Left ventricle myocardium inferior (tissue), 1 donor: ENCODE results near the gene PRDM16. TPM values are rescaled to one million over a fixed set of nuclear protein-coding genes. Genes with fewer than 3 reads are reported as not detected.
A peak's percentile ranks its signal among the peaks of the same experiment; 100 is the strongest.

Experiments
- DNase-seq: peaks from one replicate; pipeline ENCODE4 v3.0.0-alpha.2; 2020
- H3K27ac ChIP-seq: fragments of 200-600 bp; replicated peaks from 2 replicates; pipeline ENCODE4 v1.8.0; 2021
- H3K27me3 ChIP-seq: fragments of 200-600 bp; 2 replicates; pipeline ENCODE4 v1.8.0; 2021; ENCODE audit warnings: low read depth
- H3K36me3 ChIP-seq: fragments of 200-600 bp; 2 replicates; pipeline ENCODE4 v1.8.0; 2021
- H3K4me1 ChIP-seq: fragments of 200-600 bp; 2 replicates; pipeline ENCODE4 v1.8.0; 2021
- H3K4me3 ChIP-seq: fragments of 200-600 bp; 2 replicates; pipeline ENCODE4 v1.8.0; 2021; ENCODE audit warnings: mild to moderate bottlenecking, moderate library complexity
- H3K9me3 ChIP-seq: fragments of 200-600 bp; replicated peaks from 2 replicates; pipeline ENCODE4 v1.8.0; 2021
- intact Hi-C: fragments of 100-400 bp; cut with micrococcal nuclease; formaldehyde crosslinking; loops from one replicate; pipeline ENCODE4 v1.11.0; 2022
- total RNA-seq: library from RNA; stranded (reverse); fragmentation: NEBNext Ultra II Directional; extraction: Animal tissue kit (Norgen Biotek cat#: 25700); gene quantifications from one replicate; pipeline ENCODE4 v1.2.1, GENCODE V29; 2021
- TF ChIP-seq, protein P1 (sequence below): fragments of 200-600 bp; IDR thresholded peaks from 2 replicates; pipeline ENCODE4 v1.8.0; 2021; ENCODE audit warnings: antibody characterized with exemption, mild to moderate bottlenecking, borderline replicate concordance
- donor health status: DM: no; HTN: yes; CAD: no; lungs with severe emphysema.

PRDM16 gene
- total RNA-seq, 1 donor from 2014 or later, result 16.6 TPM

DNA sequence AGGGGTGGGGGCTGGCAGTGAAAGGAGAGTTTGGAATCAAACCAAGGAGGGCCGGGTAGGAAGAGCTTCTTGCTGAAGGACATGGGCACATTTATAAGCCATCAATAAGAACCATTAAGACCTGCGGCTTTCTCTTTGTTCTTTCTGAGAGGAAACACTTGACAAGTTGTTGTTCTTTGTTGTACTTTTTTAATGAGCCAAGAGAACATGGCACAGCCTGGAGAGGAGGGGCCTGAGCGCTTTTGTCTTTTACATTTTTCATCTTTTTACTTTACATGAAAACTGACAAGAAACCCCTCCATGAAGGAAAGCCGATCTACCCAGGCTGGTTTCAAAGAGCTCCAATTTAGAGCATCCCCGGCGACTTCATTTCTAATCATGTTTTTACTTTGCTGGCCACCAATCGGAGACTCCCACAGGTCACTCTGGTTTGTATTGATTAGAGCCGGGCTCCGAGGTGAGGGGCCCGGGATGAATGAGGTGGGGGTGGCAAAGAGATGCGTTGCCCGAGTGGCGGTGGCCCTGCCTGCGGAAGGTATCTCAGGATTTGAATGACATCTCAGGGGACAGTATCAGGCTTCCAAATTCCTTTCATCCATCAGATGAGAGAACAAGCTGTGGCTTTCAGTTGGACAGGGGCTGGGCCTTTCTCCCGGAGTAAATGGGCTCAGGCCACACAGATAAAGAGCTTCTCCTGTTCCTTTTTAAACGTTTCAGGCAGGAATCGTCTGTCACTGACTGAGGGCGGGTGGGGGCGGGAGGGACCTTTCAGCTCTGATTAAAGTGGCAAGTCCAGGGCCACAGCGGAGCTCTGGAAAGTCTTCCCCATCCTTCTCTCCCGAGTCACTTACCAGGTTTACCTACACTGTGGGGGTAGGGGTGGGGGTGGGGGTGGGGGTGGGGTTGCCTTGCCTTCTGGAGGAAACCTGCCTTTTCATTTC, 246.7 kb downstream of the PRDM16 start:
- H3K4me1 ChIP-seq, result peaks cover 75% of the 10 kb centered on the region
- peak overlapping the region; percentile 8 for H3K27ac ChIP-seq
- no peak overlapping the region for H3K4me3 ChIP-seq
- no peak for DNase-seq
- peaks cover 40% of the 10 kb centered on the region for H3K27me3 ChIP-seq
- TF ChIP-seq, protein P1, sequence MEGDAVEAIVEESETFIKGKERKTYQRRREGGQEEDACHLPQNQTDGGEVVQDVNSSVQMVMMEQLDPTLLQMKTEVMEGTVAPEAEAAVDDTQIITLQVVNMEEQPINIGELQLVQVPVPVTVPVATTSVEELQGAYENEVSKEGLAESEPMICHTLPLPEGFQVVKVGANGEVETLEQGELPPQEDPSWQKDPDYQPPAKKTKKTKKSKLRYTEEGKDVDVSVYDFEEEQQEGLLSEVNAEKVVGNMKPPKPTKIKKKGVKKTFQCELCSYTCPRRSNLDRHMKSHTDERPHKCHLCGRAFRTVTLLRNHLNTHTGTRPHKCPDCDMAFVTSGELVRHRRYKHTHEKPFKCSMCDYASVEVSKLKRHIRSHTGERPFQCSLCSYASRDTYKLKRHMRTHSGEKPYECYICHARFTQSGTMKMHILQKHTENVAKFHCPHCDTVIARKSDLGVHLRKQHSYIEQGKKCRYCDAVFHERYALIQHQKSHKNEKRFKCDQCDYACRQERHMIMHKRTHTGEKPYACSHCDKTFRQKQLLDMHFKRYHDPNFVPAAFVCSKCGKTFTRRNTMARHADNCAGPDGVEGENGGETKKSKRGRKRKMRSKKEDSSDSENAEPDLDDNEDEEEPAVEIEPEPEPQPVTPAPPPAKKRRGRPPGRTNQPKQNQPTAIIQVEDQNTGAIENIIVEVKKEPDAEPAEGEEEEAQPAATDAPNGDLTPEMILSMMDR, result no peak
- H3K36me3 ChIP-seq, result no peaks in the 10 kb centered on the region
- H3K9me3 ChIP-seq, result peaks cover 10% of the 10 kb centered on the region
- intact Hi-C loops, result no loop called here

DNA sequence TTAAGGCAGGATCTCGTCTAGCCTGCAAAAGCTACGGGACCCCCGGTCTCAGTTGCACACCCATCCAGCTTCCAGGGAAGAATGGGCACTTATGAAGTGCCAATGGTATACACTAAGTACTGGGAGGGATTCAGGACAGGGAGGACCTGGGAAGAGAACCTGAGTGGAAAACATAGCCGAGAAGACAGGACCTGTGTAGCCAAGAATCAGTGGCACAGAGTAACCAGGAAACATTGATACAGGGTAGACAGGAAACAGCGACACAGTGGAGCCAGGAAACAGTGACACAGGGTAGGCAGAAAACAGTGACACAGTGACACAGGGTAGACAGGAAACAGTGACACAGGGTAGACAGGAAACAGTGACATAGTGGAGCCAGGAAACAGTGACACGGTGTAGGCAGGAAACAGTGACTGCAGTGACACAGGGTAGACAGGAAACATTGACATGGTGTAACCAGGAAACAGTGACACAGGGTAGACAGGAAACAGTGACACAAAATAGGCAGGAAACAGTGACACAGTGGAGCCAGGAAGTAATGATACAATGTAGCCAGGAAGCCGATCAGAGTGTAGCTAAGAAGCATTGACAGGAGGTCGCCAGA, 247.4 kb downstream of the PRDM16 start:
- intact Hi-C loops, result no loop called here
- H3K9me3 ChIP-seq, result peaks cover 10% of the 10 kb centered on the region
- peak overlapping the region; percentile 12 for H3K27ac ChIP-seq
- no peaks in the 10 kb centered on the region for H3K36me3 ChIP-seq
- DNase-seq, result no peak
- no peak overlapping the region for H3K4me3 ChIP-seq
- TF ChIP-seq, protein P1, result no peak
- H3K27me3 ChIP-seq, result peaks cover 34% of the 10 kb centered on the region
- peaks cover 73% of the 10 kb centered on the region for H3K4me1 ChIP-seq

DNA sequence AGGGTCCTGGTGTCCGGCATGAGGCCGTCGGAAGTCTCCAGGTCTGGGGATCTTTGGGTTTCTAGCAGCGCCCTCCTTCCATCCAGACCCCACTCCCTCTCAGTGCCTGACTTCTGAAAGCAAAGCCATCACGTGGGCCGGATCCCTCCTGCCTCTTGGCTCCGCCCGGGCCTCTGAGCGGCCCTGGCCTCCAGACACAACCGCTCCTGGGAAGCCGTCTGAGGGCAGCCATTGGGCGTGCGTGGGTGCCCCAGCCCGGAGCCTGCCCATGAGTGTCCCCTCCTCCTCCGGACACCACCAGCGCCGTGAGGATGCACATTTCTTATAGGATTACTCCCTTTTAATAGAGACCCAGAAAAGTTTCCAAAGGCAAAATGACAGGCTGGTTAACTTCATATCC, 248.5 kb downstream of the PRDM16 start:
- peaks cover 10% of the 10 kb centered on the region for H3K9me3 ChIP-seq
- H3K27ac ChIP-seq, result no peak overlapping the region
- intact Hi-C loops, result no loop called here
- H3K36me3 ChIP-seq, result no peaks in the 10 kb centered on the region
- peaks cover 70% of the 10 kb centered on the region for H3K4me1 ChIP-seq
- no peak overlapping the region for H3K4me3 ChIP-seq
- DNase-seq, result no peak
- TF ChIP-seq, protein P1, result no peak
- H3K27me3 ChIP-seq, result peaks cover 27% of the 10 kb centered on the region

DNA sequence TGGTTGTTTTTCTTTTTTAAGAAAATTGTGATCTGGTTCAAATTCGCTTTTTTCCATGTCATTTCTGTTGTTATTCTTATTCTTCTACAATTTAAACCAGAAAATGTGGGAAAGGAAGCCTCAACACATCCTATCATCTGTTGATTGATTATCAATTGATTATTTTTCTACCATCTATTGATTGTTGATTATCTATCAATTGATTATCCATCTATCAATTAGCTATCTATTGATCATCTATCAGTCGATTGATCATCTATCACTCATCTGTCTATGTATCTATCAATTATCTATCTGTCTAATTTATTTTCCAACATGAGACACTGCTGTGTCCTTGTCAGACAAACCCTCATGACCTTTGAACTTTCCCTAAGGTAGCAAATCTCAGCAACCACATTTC, 249.3 kb downstream of the PRDM16 start:
- TF ChIP-seq, protein P1, result no peak
- intact Hi-C loops, result no loop called here
- Histone ChIP-seq H3K27ac (no peak overlapping the region), H3K27me3 (peaks cover 27% of the 10 kb centered on the region), H3K4me1 (peaks cover 70% of the 10 kb centered on the region), H3K9me3 (peaks cover 10% of the 10 kb centered on the region), H3K36me3 (no peaks in the 10 kb centered on the region), H3K4me3 (no peak overlapping the region)
- no peak for DNase-seq

DNA sequence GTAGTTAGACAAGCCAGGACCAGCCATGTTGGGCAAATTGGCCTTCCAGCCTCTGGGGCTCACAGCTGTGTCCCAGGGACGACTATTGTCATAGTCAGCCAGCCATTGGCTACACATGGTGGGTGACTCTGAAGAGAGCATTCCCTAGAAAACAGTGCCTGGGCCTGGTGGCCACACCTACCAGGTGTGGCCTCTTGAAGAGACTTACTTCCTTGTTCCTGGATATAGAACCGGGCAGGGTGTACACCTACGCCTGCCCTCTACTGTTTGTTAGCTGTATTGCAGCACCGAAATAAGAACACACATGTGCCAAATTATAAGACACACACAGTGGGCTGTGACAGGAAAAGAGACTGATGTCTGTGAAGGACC, 250.9 kb downstream of the PRDM16 start:
- DNase-seq, result no peak
- intact Hi-C loops, result no loop called here

More for the DNA sequence above, 250.9 kb downstream of the PRDM16 start:
- Histone ChIP-seq H3K27ac (no peak overlapping the region), H3K9me3 (peaks cover 10% of the 10 kb centered on the region), H3K4me3 (no peak overlapping the region), H3K27me3 (peaks cover 27% of the 10 kb centered on the region), H3K4me1 (peaks cover 67% of the 10 kb centered on the region), H3K36me3 (no peaks in the 10 kb centered on the region)
- TF ChIP-seq, protein P1, result peak; percentile 81
